ENCODE results near the gene PDE6B.

The PDE6B gene

DNA sequence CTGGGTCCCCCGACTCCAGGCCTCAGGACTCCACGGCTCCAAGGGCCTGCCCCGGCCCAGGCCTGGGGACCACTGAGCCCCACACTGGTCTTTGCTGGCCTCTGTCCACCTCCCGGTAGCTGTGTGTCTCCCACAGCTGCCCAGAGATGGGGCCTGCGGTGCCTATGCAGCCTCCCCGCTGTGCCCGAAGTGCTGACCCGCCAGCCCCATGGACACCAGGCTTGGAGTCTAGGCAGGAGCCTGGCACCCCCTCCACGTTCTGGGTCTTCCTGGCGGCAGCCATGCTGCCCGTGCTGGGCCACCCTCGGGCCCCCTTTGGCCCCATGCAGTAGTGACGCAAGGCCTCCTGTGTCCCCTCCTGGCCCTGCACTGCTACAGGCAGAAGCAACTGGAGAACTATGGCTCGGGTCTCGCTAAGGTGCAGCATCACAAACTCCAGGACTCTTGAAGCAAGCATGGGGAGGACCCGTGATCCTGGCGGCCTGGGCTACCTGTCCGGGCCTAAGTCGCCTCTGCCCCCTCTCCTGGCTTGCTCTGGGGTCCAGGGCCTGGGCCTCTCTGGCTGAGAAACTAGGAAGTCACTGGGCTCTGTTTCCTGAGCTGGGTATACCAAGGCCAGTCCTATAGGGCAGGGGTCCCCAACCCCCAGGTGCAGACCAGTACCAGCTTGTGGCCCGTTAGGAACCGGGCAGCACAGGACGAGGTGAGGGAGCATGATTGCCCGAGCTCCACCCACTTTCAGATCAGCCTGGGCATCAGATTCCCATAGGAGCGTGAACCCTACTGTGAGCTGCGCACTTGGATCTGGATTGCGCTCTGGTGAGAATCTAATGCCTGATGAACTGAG is 49.9 kb downstream of the PDE6B start:
- peak; percentile 16 for DNase-seq

- no peak for DNase-seq
Measured at GRCh38 chr4:675980-676870, 50.9 kb downstream of the PDE6B start.

GRCh38 chr4:676871-677235 is 51.5 kb downstream of the PDE6B start:
- no peak for DNase-seq

DNA sequence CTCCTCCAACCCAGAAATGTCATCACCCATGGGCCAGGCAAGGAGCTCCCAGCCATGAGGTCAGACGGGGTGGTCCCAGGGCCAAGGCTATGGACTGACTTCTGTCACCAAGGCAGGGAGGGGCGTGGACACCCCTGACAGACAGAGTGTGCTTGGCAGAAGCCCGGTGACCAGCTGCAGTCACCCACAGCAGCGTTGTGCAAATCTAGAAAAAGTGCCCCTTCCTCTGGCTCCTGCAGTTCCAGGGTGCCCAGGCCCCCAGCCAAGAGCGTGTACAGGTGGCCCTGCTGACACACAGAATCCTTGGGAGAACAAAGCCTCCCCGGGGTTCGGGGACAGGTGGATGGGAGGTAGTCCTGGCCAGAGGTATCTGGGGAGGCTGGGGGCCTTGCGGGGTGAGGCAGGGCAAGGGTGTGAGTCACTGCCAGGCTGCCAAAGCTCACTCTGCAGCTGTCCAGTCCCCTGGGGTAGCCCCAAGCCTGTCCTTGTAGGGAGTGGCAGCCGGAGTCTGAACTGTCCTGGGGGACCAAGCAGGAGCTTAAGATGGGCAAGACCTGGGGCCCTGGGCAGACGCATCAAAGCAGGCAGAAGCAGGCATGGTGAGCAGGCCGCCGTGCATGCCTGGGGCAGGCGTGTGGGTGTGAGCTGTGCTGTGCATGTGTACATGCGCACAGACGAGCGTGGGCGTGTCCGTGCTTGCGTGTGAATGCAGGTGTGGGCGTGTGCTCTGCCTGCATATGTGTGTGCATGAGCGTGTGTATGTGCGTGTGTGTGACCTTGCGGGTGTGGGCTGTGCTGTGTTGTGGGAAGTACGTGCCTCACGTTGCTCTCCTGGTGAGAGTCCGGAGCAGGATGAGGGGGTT is 52.3 kb downstream of the PDE6B start:
- DNase-seq: no peak

DNA sequence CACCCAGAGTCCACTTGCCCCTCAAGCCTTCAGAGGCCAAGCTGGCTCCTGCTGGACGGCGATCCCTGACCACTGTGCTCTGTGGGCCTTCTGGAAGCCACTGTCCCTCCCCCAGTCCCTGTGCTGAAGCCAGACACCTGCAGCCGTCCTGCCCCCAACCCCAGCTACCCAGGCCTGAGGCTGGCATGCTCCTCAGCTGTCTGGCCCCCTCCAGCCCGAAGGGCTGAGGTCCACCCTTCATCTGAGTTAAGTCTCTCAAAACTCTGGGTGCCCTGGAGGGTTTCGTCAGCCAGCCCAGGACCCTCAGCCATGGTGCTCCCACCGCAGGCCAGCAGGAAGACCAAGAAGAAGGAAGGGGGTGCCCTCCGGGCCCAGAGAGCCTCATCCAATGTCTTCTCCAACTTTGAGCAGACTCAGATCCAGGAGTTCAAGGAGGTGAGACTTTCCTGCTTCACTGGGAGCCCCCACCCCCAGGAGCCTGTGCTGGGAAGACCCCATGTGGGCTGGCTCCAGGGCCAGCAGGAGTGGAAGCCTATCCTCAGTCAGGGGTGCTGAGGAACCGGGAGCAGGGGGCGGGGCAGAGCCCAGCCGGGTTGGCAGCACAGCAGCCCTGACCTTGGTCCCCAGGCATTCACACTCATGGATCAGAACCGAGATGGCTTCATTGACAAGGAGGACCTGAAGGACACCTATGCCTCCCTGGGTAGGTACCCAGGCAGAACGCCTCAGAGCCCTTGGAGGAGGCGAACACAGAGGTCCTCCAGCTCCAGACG is 53.1 kb downstream of the PDE6B start:
- DNase-seq: no peak

DNA sequence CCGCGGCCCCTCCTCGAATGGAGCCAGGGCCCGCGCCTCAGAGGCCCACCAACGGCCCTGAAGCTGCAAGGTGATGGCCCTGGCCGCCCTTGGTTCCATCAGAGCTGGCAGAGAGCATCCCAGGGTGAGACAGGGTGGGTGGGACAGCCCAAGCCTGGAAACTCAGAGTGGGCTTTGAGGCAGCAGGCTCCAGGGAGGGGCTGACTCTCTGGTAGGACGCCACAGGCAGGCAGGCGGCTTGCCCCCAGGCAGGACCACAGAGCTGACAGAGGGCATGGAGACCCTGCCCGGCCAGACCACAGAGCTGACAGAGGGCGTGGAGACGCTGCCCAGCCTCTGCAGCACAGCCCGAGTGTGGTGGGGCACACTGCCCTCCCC is 53.7 kb downstream of the PDE6B start:
- DNase-seq: no peak

- no peak for DNase-seq
Measured at GRCh38 chr4:679629-680028, 54.3 kb downstream of the PDE6B start.

DNA sequence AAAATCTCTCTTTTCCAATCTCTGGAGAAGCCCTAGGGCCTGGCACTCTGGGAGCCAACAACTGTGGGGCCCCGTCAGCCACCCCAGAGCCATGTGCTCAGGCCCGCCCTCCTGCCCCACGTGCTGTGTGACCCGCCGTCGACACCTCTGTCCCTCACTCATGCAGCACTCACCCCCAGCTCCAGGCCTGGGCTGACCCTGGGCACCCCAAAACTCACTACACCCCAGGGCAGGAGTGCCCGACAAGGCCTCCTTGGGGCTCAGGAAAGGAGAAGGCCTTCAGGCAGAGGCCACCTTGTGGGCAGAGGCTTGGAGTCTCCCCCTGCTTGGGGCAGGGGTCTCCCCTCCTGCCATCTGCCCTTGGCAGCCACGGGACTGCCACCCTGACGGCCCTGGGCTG is 54.7 kb downstream of the PDE6B start:
- no peak for DNase-seq

GRCh38 chr4:680551-680927 is 55.2 kb downstream of the PDE6B start:
- peak; percentile 19 for DNase-seq

- DNase-seq: peak; percentile 71
Measured at GRCh38 chr4:680928-681645, 55.7 kb downstream of the PDE6B start.

GRCh38 chr4:681736-682451 is 56.5 kb downstream of the PDE6B start:
- DNase-seq: peak; percentile 35

DNA sequence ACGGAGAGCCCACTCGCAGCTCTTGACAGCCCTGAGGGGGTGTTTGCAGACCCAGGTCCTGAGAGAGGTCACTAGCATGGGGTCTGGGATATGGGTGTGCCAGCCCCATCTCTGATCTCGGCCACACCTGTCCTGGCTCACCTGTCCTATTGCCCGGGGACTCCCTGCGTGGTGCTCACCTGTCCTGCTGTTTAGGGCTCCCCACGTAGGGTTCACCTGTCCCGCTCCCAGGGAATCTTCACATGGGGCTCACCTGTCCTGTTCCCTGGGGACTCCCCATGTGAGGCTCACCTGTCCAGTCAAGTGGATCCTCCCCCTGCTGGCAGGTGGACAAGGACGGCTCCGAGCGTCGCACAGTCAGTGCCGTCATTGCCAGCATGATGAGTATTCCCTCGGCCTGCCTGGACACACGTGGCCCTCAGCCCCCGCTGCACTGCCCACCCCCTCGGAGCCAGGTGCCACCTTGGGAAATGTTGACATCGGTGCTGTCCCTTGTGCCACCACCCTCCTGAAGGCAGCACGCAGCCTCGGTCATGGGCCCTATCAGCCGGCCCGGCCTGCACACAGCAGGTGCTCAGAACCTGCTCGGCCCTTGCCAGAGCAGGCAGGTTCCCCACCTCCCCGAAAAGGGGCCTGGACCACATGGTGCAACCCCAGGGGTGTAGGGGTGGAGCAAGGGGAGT is 57.3 kb downstream of the PDE6B start:
- DNase-seq: no peak

GRCh38 chr4:683247-683897 is 58.0 kb downstream of the PDE6B start:
- no peak for DNase-seq

- peak; percentile 56 for DNase-seq
Measured at GRCh38 chr4:683982-684622, 58.7 kb downstream of the PDE6B start.

DNA sequence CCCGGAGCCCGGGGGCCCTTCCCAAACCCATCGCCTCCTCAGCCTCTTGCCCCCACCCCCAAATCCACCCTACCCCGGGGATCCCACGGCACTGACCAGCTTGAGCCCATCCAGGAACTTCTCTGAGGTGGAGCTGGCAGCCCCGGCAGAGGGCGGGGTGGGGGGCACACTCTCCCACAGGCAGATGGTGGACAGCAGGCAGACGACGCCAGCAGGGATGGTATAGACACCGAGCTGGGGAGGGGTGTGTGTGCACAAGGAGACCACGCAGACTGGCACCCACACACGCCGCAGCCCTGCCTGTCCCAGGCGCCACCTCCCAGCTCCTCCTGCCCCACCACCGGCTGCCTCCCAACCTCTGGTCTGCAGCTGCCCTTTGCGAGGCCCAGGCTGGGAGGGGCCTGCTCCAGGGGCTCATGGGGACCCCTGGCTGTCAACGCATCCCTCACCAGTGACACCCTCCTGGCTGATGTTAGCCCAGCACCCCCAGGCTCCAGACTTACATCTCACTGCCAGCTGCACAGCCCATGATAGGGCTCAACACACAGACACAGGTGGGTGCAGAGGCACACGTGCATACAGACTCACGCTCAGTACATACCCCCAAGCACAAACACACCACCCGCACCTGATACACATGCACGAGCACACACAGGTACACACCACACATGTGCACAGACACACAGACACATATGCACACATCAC is 59.4 kb downstream of the PDE6B start:
- DNase-seq: no peak

- DNase-seq: no peak
Measured at GRCh38 chr4:685679-686412, 60.5 kb downstream of the PDE6B start.

DNA sequence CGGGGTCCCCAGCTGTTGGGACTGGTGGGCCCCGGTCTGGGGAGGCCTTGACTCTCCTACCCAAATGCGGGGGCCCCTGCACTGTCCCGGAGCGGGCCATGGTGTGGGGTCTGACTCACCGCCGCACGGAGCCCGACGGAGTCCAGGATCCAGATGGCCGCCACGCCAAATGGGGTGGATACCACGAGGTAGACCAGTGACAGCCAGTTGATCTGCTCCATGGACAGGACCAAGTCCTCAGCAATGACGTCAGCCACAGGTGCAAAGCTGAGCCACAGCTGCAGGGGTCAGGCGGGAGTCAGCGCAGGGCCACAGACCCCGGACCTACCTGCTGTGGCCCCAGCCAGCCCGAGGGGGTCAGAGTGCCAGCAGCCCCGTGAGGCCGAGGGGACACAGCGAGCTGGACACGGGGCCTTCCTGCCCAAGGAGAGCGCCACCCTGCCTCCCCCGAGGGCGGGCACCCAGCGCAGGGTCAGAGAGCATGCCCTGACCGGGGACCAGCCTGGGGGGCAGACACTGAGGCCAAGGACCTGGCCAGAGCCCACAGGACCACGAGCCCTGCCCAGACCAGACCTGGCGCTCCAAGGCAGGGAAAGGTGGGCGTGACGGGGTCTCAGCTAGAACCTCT is 61.2 kb downstream of the PDE6B start:
- DNase-seq: no peak

Data from activated CD4-positive, alpha-beta T cell treated with anti-CD3 and anti-CD28 coated beads, Interleukin-2, Interleukin-6, amounts not matched to agents 100 ng/mL and 50 ng/mL, durations not matched to agents 16 hours and 8 hours (primary cell).